GM21723 (cell line): ENCODE measurements around the gene GPR107.

Experiments
- ATAC-seq: cut with Tn5 transposase; IDR thresholded peaks from one replicate; pipeline ENCODE4 v1.9.1; 2021; ENCODE audit warnings: mild to moderate bottlenecking, moderate library complexity; ENCODE audit not compliant: unreplicated experiment

GPR107 gene

GRCh38 chr9:130107234-130107861 is 53.6 kb downstream of the GPR107 start:
- no peak for ATAC-seq

- ATAC-seq: no peak
These were observed 54.2 kb downstream of the GPR107 start for GRCh38 chr9:130107955-130108354.

DNA sequence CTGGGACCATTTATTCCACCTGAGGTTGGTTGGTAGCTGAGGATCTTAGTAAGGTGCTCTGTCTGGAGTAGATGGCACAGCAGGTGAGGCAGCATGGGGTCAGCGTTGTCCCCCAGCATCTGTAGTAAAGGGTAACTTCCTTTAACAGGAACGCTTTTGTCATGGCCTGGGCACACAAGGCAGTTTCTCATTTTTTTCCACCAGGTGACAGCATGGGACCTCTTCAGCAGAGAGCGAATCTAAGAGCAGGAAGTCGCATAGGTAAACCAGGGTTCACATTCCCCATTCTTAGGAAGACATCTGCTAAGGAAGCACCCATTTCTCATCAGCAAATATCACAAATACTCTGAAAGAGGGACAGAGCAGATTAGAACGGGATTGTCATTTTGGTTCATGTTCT is 56.5 kb downstream of the GPR107 start:
- ATAC-seq: no peak

GRCh38 chr9:130110596-130111021 is 56.9 kb downstream of the GPR107 start:
- no peak for ATAC-seq

- no peak for ATAC-seq
These were observed 58.3 kb downstream of the GPR107 start for GRCh38 chr9:130111786-130112537.

GRCh38 chr9:130112538-130113151 is 58.9 kb downstream of the GPR107 start:
- ATAC-seq: no peak

- ATAC-seq: no peak
These were observed 61.0 kb downstream of the GPR107 start for GRCh38 chr9:130114741-130115140.

- no peak for ATAC-seq
These were observed 62.6 kb downstream of the GPR107 start for GRCh38 chr9:130116346-130116745.

DNA sequence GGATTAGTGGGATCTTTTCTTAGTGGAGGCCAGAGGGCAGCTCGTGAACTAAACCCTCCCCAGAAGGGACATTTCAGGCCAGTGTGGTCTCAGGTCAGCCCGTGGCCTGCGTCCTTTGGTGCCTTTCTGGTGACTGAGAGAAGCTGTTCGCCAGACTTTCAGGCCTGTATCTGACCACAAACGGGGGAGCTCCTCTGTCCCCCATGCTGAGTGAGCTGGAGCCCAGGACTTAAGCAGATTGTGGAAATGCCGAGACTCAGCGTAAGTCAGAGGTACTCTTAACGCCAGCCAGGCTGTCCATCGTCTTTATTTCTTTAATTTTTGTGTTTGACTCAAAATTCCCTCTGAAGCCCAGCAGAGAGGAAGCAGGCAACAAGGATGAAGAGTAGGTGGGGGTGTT is 63.7 kb downstream of the GPR107 start:
- ATAC-seq: no peak

DNA sequence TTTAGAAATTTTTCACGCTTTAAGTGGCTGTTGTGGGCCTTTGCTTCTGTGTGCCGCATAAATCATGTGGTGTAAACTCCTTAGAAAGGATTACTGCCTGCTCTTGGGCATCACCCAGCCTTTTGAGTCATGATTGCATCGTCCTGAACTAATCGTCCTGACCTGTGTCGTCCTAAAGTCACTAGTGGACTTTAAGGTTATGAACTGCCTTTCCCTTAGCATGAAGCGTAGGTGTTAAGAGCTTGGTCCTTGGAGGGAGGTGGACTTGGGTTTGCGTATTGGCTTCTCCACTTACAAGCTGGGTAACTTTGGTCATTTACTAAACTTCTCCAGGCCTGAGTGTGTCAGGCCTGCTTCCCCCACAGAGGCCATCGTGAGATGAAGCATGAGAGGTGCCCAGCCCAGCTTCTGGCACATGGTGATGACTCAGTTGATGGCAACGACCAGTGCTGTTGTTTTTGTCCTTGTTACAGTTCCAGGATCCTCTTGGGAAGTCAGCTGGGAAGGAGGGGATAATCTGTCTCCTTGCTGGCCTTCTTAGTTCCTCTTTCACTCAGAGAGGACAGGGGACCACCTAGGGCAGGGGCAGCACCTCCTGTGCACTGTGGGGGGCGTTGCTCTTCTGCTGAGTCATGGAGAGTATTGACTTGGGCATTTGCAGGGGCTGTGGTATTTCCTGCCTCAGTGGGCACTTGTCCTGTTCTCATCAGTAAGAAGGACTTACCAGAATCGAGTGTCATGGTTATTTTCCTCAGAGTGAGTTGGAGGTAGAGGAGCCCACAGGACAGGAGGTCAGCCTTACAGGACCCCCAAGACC is 64.3 kb downstream of the GPR107 start:
- ATAC-seq: no peak

DNA sequence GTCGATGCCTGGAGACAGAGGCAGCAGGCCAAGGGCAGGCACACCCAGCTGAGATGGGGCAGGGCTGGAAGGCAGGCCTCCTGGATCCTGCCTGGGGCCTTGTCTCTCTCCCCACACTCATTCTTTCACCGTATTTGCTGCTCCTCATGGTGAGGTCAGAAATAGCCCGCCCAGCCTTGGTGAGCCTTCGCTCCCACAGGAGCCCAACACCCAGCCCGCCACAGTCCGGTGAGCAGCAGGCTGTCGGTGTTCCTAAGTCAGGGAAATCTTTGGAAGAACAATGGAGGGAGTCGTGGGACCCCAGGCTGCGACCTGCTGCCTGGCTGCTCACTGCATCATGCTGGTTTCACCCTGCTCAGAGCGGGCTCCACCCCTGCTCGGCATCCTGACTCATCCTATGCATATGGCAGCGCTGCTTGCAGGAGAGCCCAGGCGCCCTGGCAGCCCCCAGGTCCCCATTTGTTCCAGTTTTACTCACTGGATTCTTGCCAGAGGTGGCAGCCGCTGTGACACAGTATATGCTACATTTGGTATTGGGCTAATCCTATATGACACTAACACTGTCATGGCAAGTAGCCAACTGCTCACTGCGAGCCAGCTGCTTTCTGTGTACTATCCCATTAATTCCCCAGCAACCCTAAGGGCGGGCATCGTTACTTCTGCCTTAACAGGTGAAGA is 65.3 kb downstream of the GPR107 start:
- ATAC-seq: no peak

GRCh38 chr9:130119519-130120298 is 66.0 kb downstream of the GPR107 start:
- no peak for ATAC-seq

GRCh38 chr9:130120299-130120587 is 66.5 kb downstream of the GPR107 start:
- no peak for ATAC-seq

DNA sequence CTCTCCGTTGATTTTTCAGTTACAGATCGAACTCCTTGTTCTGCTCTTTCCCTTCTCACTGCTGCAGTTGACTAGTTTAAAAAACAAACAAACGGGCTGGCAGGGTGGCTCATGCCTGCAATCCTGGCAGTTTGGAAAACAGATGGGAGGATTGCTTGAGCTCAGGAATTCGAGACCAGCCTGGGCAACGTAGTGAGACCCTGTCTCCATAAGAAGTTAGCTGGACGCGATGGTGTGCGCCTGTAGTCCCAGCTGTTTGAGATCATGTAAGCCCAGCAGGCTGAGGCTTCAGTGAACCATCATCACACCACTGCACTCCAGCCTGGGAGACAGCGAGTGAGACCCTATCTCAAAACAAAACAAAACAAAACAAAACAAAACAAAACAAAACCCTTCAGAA is 67.1 kb downstream of the GPR107 start:
- ATAC-seq: no peak

DNA sequence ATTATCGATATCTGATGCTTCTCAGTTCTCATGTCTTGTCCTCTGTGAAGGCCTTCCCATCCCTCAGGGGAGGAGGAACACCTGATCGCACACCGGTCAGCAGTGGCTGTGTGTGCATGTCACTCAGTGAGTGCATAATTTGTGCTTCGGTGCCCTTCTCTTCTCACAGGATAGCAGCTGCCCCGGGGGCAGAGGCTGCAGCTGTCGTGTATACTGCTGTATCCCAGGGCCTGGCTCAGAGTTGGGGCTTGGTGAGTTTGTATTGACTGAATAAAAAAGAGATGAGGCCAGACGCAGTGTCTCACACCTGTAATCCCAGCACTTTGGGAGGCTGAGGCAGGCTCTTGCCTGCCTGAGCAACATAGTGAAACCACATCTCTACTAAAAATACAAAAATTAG is 68.8 kb downstream of the GPR107 start:
- no peak for ATAC-seq

DNA sequence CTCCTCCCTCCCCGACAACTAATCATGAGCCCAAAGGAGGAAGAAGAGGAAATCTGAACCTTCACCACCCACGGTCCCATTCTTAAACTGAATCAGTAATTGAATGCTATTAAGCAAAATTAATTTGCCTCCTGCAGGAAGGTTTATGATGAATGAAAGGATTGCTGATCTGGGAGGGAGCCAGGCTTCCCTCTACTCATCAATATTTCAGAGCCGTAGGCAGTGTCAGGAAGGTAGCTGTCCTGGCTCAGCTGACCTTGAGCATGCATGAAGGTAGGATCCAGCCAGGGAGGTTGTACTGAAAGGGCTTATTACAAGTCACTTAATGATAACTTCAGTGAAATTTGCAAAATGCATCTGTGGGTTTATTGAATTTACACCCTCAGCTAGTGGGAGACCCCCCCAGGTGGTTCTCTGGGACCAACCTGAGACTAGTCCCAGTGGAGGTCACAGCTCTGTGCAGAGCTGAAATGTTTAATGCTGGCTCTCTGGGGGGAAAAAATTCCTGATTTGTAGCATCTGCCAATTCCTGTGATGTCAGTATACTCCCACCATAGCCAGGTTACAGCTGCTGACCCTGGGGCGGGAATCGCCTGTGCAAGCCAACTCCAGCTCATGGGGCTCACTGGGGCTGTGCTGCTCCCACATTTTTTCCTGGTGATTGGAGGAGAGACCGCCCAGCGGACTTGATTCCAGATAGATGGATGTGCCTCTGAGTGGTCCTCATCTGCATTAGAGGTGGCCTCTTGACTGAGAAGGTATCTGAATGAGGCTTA is 70.6 kb downstream of the GPR107 start:
- no peak for ATAC-seq

- ATAC-seq: no peak
These were observed 73.2 kb downstream of the GPR107 start for GRCh38 chr9:130126721-130127433.

DNA sequence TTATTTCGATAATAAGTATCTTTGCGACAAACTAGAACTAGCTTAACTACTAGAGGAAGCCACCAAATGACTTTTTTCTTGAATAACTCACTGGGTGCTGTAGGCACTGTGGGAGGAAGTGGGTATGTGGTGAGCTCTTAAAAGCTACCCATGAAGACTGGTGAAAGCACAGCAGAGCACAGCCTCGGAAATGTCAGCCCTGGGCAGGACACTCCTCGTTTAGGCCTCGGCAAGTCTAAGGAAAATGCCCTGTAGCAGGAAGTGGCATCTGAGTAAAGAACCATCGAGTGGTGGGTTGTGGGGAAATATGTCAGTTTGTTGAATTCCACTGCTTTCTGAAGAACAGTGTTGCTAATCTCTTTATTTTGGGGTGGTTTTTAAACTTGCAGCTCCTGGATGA is 74.5 kb downstream of the GPR107 start:
- ATAC-seq: peak; percentile 38
